Smooth muscle cell (in vitro differentiated cells): ENCODE measurements around the gene C15orf62. TPM values are rescaled to one million over a fixed set of nuclear protein-coding genes. Genes with fewer than 3 reads are reported as not detected.

Experiments used
- DNase-seq: peaks from one replicate; lab custom pipeline; 2025; ENCODE audit not compliant: unreplicated experiment; lab: John Stamatoyannopoulos, UW
- H2AFZ ChIP-seq: fragments of 200-600 bp; sonication (generic); 2 replicates; pipeline ENCODE4 v1.6.0; 2016; ENCODE audit warnings: antibody characterized with exemption, low read depth, mild to moderate bottlenecking
- H3F3A ChIP-seq: fragments of 200-600 bp; sonication (generic); 2 replicates; pipeline ENCODE4 v1.6.0; 2017; ENCODE audit warnings: antibody characterized with exemption, low read depth
- H3K27ac ChIP-seq: fragments of 200-600 bp; sonication (generic); 2 replicates; pipeline ENCODE4 v1.5.1; 2016; ENCODE audit warnings: low read depth, mild to moderate bottlenecking
- H3K27me3 ChIP-seq: fragments of 200-600 bp; sonication (generic); 2 replicates; pipeline ENCODE4 v1.6.1; 2016; ENCODE audit warnings: low read depth, mild to moderate bottlenecking
- H3K36me3 ChIP-seq: fragments of 200-600 bp; sonication (generic); 2 replicates; pipeline ENCODE4 v1.5.1; 2016; ENCODE audit warnings: low read depth
- H3K4me1 ChIP-seq: fragments of 200-600 bp; sonication (generic); 2 replicates; pipeline ENCODE4 v1.5.1; 2016; ENCODE audit warnings: low read depth
- H3K4me2 ChIP-seq: fragments of 200-600 bp; sonication (generic); 2 replicates; pipeline ENCODE4 v1.6.0; 2016; ENCODE audit warnings: mild to moderate bottlenecking
- H3K4me3 ChIP-seq: fragments of 200-600 bp; sonication (generic); 2 replicates; pipeline ENCODE4 v1.5.1; 2016; ENCODE audit warnings: mild to moderate bottlenecking
- H3K79me2 ChIP-seq: fragments of 200-600 bp; sonication (generic); 2 replicates; pipeline ENCODE4 v1.6.0; 2016; ENCODE audit warnings: low read depth, mild to moderate bottlenecking
- H3K9ac ChIP-seq: fragments of 200-600 bp; sonication (generic); 2 replicates; pipeline ENCODE4 v1.6.0; 2016; ENCODE audit warnings: low read depth
- H3K9me3 ChIP-seq: fragments of 200-600 bp; sonication (generic); replicated peaks from 2 replicates; pipeline ENCODE4 v1.5.1; 2016; ENCODE audit warnings: low read depth
- H4K20me1 ChIP-seq: fragments of 200-600 bp; sonication (generic); 2 replicates; pipeline ENCODE4 v1.6.0; 2016; ENCODE audit warnings: low read depth
- WGBS: methylation state at CpG from one replicate; pipeline ENCODE4 v1.1.7; 2016; ENCODE audit warnings: low lambda C conversion rate; 5-methylcytosine and 5-hydroxymethylcytosine counted together
- polyA plus RNA-seq: library from polyadenylated mRNA; unstranded; fragments of >200 nt; fragmentation: Nextera tagmentation; extraction: Ambion mirVana; gene quantifications from 2 replicates; pipeline ENCODE4 v1.2.1, GENCODE V29; 2016
- total RNA-seq: library from RNA; depleted of rRNA; stranded (reverse); fragments of >200 nt; gene quantifications from 2 replicates; pipeline ENCODE4 v1.2.3, GENCODE V29; 2014
- TF ChIP-seq, protein P1 (sequence below): fragments of 200-600 bp; sonication (generic); IDR thresholded peaks from 2 replicates; pipeline ENCODE4 v1.5.1; 2017; ENCODE audit warnings: borderline replicate concordance, mild to moderate bottlenecking, antibody characterized with exemption; ENCODE audit not compliant: insufficient read depth, poor library complexity, severe bottlenecking

C15orf62 gene
- total and polyA plus RNA-seq, 2 experiments from 2014 or later: 0.35 to 0.63 TPM

- H3K9me3 ChIP-seq: no peaks in the 10 kb centered on the region
- H2AFZ ChIP-seq: no peak overlapping the region
- DNase-seq: no peak
- no peaks in the 10 kb centered on the region for H4K20me1 ChIP-seq
- no peak overlapping the region for H3K4me3 ChIP-seq
- TF ChIP-seq, protein P1, sequence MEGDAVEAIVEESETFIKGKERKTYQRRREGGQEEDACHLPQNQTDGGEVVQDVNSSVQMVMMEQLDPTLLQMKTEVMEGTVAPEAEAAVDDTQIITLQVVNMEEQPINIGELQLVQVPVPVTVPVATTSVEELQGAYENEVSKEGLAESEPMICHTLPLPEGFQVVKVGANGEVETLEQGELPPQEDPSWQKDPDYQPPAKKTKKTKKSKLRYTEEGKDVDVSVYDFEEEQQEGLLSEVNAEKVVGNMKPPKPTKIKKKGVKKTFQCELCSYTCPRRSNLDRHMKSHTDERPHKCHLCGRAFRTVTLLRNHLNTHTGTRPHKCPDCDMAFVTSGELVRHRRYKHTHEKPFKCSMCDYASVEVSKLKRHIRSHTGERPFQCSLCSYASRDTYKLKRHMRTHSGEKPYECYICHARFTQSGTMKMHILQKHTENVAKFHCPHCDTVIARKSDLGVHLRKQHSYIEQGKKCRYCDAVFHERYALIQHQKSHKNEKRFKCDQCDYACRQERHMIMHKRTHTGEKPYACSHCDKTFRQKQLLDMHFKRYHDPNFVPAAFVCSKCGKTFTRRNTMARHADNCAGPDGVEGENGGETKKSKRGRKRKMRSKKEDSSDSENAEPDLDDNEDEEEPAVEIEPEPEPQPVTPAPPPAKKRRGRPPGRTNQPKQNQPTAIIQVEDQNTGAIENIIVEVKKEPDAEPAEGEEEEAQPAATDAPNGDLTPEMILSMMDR: no peak
- no peaks in the 10 kb centered on the region for H3K4me1 ChIP-seq
- no peaks in the 10 kb centered on the region for H3F3A ChIP-seq
- H3K9ac ChIP-seq: peak overlapping the region; percentile 47
- H3K4me2 ChIP-seq: no peak overlapping the region
- no peaks in the 10 kb centered on the region for H3K79me2 ChIP-seq
- H3K27me3 ChIP-seq: no peaks in the 10 kb centered on the region
- 76% methylated on average over 2 of the region's 2 CpGs for WGBS
- no peaks in the 10 kb centered on the region for H3K36me3 ChIP-seq
- H3K27ac ChIP-seq: peak overlapping the region; percentile 71
These were observed 26.3 kb upstream of the C15orf62 start for GRCh38 chr15:40743485-40743901.

DNA sequence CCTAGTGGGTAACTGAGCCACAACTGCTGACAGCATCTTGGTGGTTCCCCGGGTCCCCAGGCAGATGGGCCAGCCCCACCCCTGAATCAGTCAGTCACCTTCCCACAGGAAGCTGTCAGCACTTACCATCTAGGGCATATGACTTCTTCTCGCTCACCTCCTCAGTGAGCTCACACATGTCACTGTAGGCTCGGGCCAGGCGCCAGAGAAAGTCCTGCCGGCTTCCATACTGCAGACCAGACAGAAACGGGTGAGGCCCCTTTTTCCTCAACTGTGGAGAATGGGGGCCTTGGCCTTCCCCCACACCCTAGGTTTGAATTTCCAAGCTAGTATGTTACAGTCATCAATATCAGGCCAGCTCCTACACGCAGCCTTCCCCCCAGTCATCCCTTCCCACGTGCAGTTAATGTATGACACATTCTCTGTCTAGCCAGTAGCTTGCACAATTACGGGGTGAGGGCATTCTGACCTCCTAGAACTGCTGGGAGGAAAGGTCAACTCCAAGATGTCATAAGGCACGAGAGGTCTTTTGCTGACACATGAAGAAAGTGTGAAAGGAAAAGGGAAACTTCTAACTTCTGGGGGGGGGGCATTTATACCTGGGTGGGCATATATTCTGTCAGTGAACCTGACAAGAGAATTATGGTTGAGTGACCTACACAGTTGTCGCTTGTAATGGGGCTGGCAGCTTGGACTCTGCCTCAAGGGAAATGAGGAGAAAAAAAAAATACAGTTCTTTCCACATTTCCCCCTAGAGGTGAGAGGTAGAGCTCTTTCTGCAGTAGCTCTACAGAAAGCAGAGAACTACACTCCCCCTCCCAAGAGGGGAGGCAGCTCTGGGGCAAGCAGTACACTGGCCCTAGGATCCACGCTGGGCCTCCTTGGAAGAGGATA lies 25.6 kb upstream of the C15orf62 start:
- H3K36me3 ChIP-seq: no peaks in the 10 kb centered on the region
- no peaks in the 10 kb centered on the region for H4K20me1 ChIP-seq
- WGBS: 64% methylated on average over 12 of the region's 12 CpGs
- H3K9me3 ChIP-seq: no peaks in the 10 kb centered on the region
- DNase-seq: no peak
- no peaks in the 10 kb centered on the region for H3K4me1 ChIP-seq
- peak overlapping the region; percentile 71 for H3K27ac ChIP-seq
- H3K4me3 ChIP-seq: no peak overlapping the region
- H3K9ac ChIP-seq: peak overlapping the region; percentile 55
- no peaks in the 10 kb centered on the region for H3K79me2 ChIP-seq
- H2AFZ ChIP-seq: no peak overlapping the region
- TF ChIP-seq, protein P1: no peak
- no peaks in the 10 kb centered on the region for H3K27me3 ChIP-seq
- no peaks in the 10 kb centered on the region for H3F3A ChIP-seq
- no peak overlapping the region for H3K4me2 ChIP-seq

GRCh38 chr15:40744815-40745152 lies 25.0 kb upstream of the C15orf62 start:
- WGBS: 75% methylated on average over 5 of the region's 5 CpGs
- peak overlapping the region; percentile 71 for H3K27ac ChIP-seq

More at GRCh38 chr15:40744815-40745152, 25.0 kb upstream of the C15orf62 start:
- no peak overlapping the region for H2AFZ ChIP-seq
- DNase-seq: no peak
- H4K20me1 ChIP-seq: no peaks in the 10 kb centered on the region
- H3K4me2 ChIP-seq: no peak overlapping the region
- peak overlapping the region; percentile 55 for H3K9ac ChIP-seq
- H3K4me3 ChIP-seq: no peak overlapping the region
- no peaks in the 10 kb centered on the region for H3K4me1 ChIP-seq
- TF ChIP-seq, protein P1: no peak
- H3K9me3 ChIP-seq: no peaks in the 10 kb centered on the region
- no peaks in the 10 kb centered on the region for H3K79me2 ChIP-seq
- H3F3A ChIP-seq: no peaks in the 10 kb centered on the region
- no peaks in the 10 kb centered on the region for H3K27me3 ChIP-seq
- H3K36me3 ChIP-seq: no peaks in the 10 kb centered on the region
